ENCODE data around the gene E2F8.
"Not testable (repeated sequence)": the region's sequence is repeated elsewhere in the genome, so short reads cannot be mapped to it uniquely, and the experiment has no call there.

E2F8 gene

DNA sequence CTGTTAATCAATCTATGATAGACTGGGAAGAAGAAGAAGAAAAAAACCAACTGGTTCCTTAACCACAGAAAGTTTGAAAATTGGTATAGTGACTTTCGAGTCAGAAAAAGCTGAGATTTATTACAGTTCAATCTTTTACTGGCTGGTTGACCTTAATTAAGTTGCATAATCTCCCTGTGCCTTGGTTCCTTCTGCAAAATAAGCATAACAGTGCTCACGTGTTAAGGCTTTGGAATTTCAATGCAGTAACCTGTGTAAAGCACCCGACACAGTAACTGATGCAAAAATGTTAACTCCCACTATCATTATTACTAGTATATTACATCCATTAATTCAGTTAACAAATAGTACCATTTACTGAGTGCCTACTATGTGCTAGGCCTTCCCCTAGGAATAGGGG is 22.6 kb upstream of the E2F8 start:
- TF ChIP-seq, protein P1, sequence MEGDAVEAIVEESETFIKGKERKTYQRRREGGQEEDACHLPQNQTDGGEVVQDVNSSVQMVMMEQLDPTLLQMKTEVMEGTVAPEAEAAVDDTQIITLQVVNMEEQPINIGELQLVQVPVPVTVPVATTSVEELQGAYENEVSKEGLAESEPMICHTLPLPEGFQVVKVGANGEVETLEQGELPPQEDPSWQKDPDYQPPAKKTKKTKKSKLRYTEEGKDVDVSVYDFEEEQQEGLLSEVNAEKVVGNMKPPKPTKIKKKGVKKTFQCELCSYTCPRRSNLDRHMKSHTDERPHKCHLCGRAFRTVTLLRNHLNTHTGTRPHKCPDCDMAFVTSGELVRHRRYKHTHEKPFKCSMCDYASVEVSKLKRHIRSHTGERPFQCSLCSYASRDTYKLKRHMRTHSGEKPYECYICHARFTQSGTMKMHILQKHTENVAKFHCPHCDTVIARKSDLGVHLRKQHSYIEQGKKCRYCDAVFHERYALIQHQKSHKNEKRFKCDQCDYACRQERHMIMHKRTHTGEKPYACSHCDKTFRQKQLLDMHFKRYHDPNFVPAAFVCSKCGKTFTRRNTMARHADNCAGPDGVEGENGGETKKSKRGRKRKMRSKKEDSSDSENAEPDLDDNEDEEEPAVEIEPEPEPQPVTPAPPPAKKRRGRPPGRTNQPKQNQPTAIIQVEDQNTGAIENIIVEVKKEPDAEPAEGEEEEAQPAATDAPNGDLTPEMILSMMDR (IDR thresholded peaks at IDR 0.05; ENCODE audit: borderline replicate concordance, insufficient read depth, low read depth, low read length) = no peak
- no peak overlapping the region for H3K4me3 ChIP-seq (ENCODE audit: low read depth, low read length)

DNA sequence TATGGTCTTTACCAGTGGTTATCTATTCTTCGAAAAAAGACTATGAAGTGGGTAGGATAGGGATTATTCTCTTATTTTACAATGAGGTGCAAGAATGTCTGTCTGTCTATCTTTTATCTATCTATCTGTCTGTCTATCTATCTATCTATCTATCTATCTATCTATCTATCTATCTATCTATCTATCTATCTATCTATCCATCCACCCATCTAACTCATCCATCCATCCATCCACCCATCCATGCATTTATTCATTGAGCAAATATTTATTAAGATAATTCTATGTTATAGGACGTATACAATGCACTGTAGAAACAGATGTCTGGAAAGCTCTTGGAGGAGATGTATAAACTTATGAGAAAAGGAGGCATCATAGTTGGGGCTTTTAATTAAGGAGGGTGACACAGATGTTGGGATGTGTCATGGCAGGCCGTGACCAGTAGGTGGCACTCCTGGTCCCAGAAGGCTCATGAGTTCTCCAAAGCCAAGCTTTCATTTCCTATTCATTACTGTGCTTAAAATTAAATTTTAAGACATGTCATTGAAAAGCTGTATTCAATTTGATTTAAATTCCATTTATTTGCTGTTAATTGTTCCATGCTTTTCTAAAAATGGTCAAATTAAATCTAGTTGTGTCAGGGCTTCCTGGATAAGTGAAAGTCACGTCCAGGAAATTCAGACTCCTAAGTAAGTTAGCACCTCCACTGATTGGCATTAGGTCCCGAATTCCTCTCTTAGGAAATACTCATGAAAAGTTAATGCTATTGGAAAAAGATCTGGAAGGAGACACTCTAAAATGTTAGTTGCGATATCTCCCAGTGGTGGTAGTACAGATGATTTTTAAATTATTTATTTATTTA is 19.0 kb upstream of the E2F8 start:
- H3K4me3 ChIP-seq (ENCODE audit: low read depth, low read length) = no peak overlapping the region
- TF ChIP-seq, protein P1 (IDR thresholded peaks at IDR 0.05; ENCODE audit: borderline replicate concordance, insufficient read depth, low read depth, low read length) = peak; percentile 92

DNA sequence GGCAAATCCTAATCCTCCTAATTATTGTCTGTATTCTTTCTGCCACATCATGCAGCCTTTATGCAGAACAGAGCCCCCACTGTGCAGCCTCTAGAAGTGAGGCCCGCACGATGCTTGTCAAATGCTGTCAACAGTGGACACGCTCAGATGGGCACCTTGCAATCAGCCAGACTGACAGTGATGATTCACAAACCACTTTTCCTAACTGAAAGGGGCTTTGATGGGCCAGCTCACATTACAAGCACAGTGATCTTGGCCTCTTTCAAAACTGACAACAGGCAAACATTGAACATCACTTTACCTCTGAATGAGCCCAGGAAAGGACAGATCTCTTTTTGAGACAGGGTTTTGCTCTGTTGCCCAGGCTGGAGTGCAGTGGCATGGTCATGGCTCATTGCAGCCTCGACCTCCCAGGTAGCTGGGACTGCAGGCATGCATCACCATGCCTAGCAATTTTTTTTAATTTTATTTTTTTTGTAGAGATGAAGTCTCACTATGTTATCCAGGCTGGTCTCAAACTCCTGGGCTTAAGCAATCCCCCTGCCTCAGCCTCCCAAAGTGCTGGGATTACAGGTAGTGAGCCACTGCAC is 18.0 kb upstream of the E2F8 start:
- H3K4me3 ChIP-seq (ENCODE audit: low read depth, low read length) = no peak overlapping the region
- TF ChIP-seq, protein P1 (IDR thresholded peaks at IDR 0.05; ENCODE audit: borderline replicate concordance, insufficient read depth, low read depth, low read length) = no peak

DNA sequence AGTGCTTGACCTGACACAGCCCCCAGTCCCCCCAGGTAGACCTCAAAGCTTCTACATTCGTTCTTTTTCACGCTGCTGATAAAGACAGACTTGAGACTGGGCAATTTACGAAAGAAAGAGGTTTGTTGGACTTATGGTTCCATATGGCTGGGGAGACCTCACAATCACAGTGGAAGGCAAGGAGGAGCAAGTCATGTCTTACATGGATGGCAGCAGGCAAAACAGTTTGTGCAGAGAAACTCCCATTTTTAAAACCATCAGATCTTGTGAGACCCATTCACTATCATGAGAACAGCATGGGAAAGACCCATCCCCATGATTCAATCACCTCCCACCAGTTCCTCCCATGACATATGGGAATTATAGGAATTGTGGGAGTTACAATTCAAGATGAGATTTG is 13.7 kb upstream of the E2F8 start:
- not testable (repeated sequence) for H3K4me3 ChIP-seq (ENCODE audit: low read depth, low read length)

DNA sequence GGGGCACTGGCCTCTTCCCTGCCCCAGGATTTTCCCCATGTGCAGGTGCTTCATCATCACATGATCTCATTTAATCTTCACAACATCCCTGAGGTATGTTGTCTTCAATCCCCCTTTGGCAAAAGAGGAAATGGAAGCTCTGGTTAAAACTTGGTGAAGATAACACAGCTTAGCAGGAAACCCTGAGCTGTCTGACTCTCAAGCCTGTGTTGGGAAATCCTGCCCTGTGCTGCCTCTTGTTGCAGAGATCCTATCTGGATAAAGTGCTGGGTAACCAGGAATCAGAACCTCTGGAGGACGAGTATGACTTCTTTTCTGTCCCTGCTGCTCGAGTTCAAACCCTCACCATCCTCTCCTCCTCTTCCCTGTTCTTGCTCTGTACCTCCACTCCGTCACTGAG is 13.1 kb upstream of the E2F8 start:
- no peak overlapping the region for H3K4me3 ChIP-seq (ENCODE audit: low read depth, low read length)

DNA sequence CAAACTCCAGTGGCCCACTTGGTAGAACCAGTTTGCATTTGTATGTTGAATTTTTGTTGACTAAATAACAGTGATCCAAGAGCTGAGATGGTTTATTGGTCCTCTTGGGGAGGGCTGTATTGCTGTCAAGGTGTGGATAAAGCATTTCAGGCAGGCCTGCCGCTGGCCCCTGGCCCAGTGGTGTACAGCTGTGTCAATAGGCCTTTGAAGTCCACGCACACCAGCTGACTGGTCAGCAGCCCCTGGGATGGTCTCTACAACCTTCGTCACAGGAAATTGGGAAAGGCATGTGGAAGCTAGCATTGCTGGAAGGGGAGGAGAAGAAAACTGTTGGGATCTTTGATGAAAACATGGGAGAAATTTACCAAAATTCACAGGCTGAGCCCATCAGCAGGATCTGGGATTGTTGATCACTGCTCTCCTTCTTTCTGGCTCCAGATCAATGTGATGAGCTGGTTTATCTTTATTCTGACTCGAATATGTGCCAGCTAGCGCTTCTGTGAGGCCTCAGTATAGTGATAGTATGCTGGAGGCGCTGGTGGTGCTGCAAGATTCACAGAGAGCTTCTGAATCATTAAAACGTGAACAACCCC is 12.5 kb upstream of the E2F8 start:
- H3K4me3 ChIP-seq (ENCODE audit: low read depth, low read length) = no peak overlapping the region
- TF ChIP-seq, protein P1 (IDR thresholded peaks at IDR 0.05; ENCODE audit: borderline replicate concordance, insufficient read depth, low read depth, low read length) = no peak

More for the DNA sequence above, 13.1 kb upstream of the E2F8 start:
- TF ChIP-seq, protein P1 (IDR thresholded peaks at IDR 0.05; ENCODE audit: borderline replicate concordance, insufficient read depth, low read depth, low read length) = no peak

DNA sequence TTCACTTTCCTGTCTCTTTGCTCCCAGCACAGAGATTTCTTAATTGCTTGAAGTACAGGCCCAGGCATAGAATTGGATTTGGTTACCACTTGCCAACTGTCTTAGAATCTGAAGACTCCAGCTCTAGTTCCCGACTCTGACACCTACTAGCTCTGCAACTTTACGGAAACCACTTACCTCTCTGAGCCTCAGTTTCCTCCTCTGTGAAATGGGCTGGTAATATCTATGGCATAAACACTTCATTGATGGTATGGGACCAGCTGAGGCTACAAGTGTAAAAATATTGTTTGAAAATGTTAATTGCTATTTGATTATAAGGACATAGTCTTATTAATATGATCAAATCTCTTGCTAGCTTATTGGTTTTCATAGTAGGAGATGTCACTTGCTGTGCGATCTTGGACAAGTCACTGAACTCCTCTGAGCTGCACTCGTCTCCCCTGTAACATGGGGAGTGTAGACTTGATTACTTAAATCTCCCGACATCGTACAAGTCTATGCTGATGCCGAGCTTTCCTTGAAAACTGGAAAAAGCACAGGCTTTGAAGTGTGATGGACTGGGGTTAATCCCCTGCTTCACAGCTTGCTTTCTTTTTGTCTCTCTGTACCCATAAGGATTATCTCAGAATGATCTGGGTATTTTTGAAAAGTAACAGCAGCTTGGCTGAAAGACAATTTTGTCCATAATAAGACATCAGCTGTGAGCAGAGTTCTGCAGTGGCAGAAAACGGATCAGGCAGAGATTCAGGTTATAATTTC is 11.8 kb upstream of the E2F8 start:
- TF ChIP-seq, protein P1 (IDR thresholded peaks at IDR 0.05; ENCODE audit: borderline replicate concordance, insufficient read depth, low read depth, low read length) = no peak
- no peak overlapping the region for H3K4me3 ChIP-seq (ENCODE audit: low read depth, low read length)
